Ecto neural progenitor cell (in vitro differentiated cells): ENCODE data around the gene TVP23A.
"Not testable (repeated sequence)": the region's sequence is repeated elsewhere in the genome, so short reads cannot be mapped to it uniquely, and the experiment has no call there.

Experiments used
- DNase-seq: peaks from one replicate; pipeline ENCODE4 v3.0.0-alpha.2; 2018; ENCODE audit warnings: low spot score

Gene TVP23A

GRCh38 chr16:10791048-10791447 lies 27.5 kb downstream of the TVP23A start:
- DNase-seq: no peak

- not testable (repeated sequence) for DNase-seq
Observed at GRCh38 chr16:10788630-10789029, 30.0 kb downstream of the TVP23A start.

- DNase-seq: peak; percentile 76
Observed at GRCh38 chr16:10787304-10787703, 31.3 kb downstream of the TVP23A start.

GRCh38 chr16:10782628-10783027 lies 36.0 kb downstream of the TVP23A start:
- no peak for DNase-seq

GRCh38 chr16:10780628-10781027 lies 38.0 kb downstream of the TVP23A start:
- no peak for DNase-seq

- DNase-seq: not testable (repeated sequence)
Observed at GRCh38 chr16:10779908-10780307, 38.7 kb downstream of the TVP23A start.

- no peak for DNase-seq
Observed at GRCh38 chr16:10777356-10777755, 41.2 kb downstream of the TVP23A start.

- DNase-seq: not testable (repeated sequence)
Observed at GRCh38 chr16:10776923-10777322, 41.7 kb downstream of the TVP23A start.

- no peak for DNase-seq
Observed at GRCh38 chr16:10776280-10776679, 42.3 kb downstream of the TVP23A start.

- no peak for DNase-seq
Observed at GRCh38 chr16:10770907-10771306, 47.7 kb downstream of the TVP23A start.

GRCh38 chr16:10769381-10769780 lies 49.2 kb downstream of the TVP23A start:
- no peak for DNase-seq

GRCh38 chr16:10767127-10767526 lies 51.5 kb downstream of the TVP23A start:
- no peak for DNase-seq

GRCh38 chr16:10765772-10766171 lies 52.8 kb downstream of the TVP23A start:
- no peak for DNase-seq

GRCh38 chr16:10763456-10763855 lies 55.1 kb downstream of the TVP23A start:
- DNase-seq: no peak

GRCh38 chr16:10762336-10763016 lies 56.1 kb downstream of the TVP23A start:
- DNase-seq: no peak

GRCh38 chr16:10761373-10761772 lies 57.2 kb downstream of the TVP23A start:
- no peak for DNase-seq

GRCh38 chr16:10760858-10761257 lies 57.7 kb downstream of the TVP23A start:
- DNase-seq: no peak

- DNase-seq: no peak
Observed at GRCh38 chr16:10756574-10756973, 62.0 kb downstream of the TVP23A start.

- no peak for DNase-seq
Observed at GRCh38 chr16:10754941-10755340, 63.7 kb downstream of the TVP23A start.

GRCh38 chr16:10753670-10754069 lies 64.9 kb downstream of the TVP23A start:
- DNase-seq: no peak

GRCh38 chr16:10752843-10753523 lies 65.6 kb downstream of the TVP23A start:
- DNase-seq: no peak

GRCh38 chr16:10751291-10751697 lies 67.3 kb downstream of the TVP23A start:
- DNase-seq: no peak

- DNase-seq: no peak
Observed at GRCh38 chr16:10750793-10751192, 67.8 kb downstream of the TVP23A start.

- DNase-seq: no peak
Observed at GRCh38 chr16:10745841-10746240, 72.8 kb downstream of the TVP23A start.
